Transverse colon (tissue), 4 donors: Measurements from ENCODE around the gene HEBP2. TPM values are rescaled to one million over a fixed set of nuclear protein-coding genes. Genes with fewer than 3 reads are reported as not detected.

ENCODE experiments used
- DNase-seq: peaks from one replicate; pipeline ENCODE4 v3.0.0-alpha.2; 2019
- H3K27ac ChIP-seq, 4 donors: fragments of 200-600 bp; sonication (generic); 2 replicates each; pipeline ENCODE4 v1.5.1; 2016 to 2018; ENCODE audit warnings: inconsistent platforms in 4 of 4
- H3K27me3 ChIP-seq: fragments of 200-600 bp; sonication (generic); 2 replicates; pipeline ENCODE4 v1.5.1; 2017; ENCODE audit warnings: inconsistent platforms
- H3K36me3 ChIP-seq, 4 donors: fragments of 200-600 bp; sonication (generic); 2 replicates each; pipeline ENCODE4 v1.5.1; 2017 to 2019; ENCODE audit warnings: inconsistent platforms in 4 of 4
- H3K4me1 ChIP-seq, 4 donors: fragments of 200-600 bp; sonication (generic); 2 replicates each; pipeline ENCODE4 v1.5.1; 2017 to 2020; ENCODE audit warnings: inconsistent platforms in 4 of 4
- H3K4me3 ChIP-seq, 4 donors: fragments of 200-600 bp; sonication (generic); 1 replicate in 1 of 4; 2 replicates in 3 of 4; pipeline versions ENCODE4 v1.5.1 to v1.6.1; 2017 to 2019; ENCODE audit warnings: inconsistent platforms in 4 of 4
- H3K9me3 ChIP-seq, 2 donors: fragments of 200-600 bp; sonication (generic); 2 replicates each; pipeline ENCODE4 v1.5.1; 2017 to 2019; ENCODE audit warnings: inconsistent platforms in 2 of 2
- CTCF ChIP-seq, 5 experiments: fragments of 200-600 bp in 3 of 5; fragments of 450-650 bp in 2 of 5; sonication (generic) in 3 of 5; IDR thresholded peaks; 1 replicate in 2 of 5; 2 replicates in 3 of 5; pipeline ENCODE4 v1.5.1; 2016 to 2017; ENCODE audit warnings: antibody characterized with exemption in 5 of 5, inconsistent platforms in 3 of 5, mild to moderate bottlenecking in 2 of 5, moderate library complexity in 1 of 5
- EP300 ChIP-seq: sonication (generic); formaldehyde crosslinking; IDR thresholded peaks from one replicate; pipeline ENCODE4 v1.6.1; 2017; ENCODE audit warnings: antibody characterized with exemption, low read depth
- POLR2A ChIP-seq: fragments of 450-650 bp; IDR thresholded peaks from one replicate; pipeline ENCODE4 v1.6.1; 2016; ENCODE audit warnings: antibody characterized with exemption, mild to moderate bottlenecking, moderate library complexity
- POLR2AphosphoS5 ChIP-seq, 3 donors: sonication (generic); formaldehyde crosslinking; IDR thresholded peaks; one replicate each; pipeline ENCODE4 v1.6.1; 2016; ENCODE audit warnings: antibody characterized with exemption in 3 of 3
- WGBS, 2 donors: methylation state at CpG; one replicate each; pipeline ENCODE4 v1.1.5; 2018; ENCODE audit warnings: low coverage in 1 of 2; 5-methylcytosine and 5-hydroxymethylcytosine counted together
- in situ Hi-C, 4 donors: fragments of 200-750 bp; cut with MboI; loops; one replicate each; pipeline versions ENCODE4 v1.15.0 to v1.15.1; 2017; ENCODE audit warnings: low sequenced_read_pairs in 3 of 4, low pct_ligation_motif_present in 1 of 4, low pct_unique_long_range_greater_than_20kb in 1 of 4
- intact Hi-C: fragments of 100-400 bp; cut with DNase I; formaldehyde crosslinking; loops from one replicate; pipeline ENCODE4 v1.15.1; 2023; ENCODE audit warnings: low total_unique reads
- total RNA-seq, 4 donors: library from RNA; depleted of rRNA; stranded (reverse); fragments of >200 nt; gene quantifications; one replicate each; pipeline ENCODE4 v1.1.0, GENCODE V29; 2016

The HEBP2 gene
- total RNA-seq, 4 donors from 2014 or later, result 33.3 to 77.8 (median 73.4) TPM

- 91% methylated on average over 4 of the region's 4 CpGs; no CpG with 5 or more reads in 1 of the 2 donors for WGBS, 2 donors
- Histone ChIP-seq H3K9me3 (no peaks in the 10 kb centered on the region), H3K27me3 (no peaks in the 10 kb centered on the region), H3K36me3 (peaks cover 0 to 25% (median 11%) of the 10 kb centered on the region in 4 donors), H3K4me1 (peaks cover 0 to 2% (median 0%) of the 10 kb centered on the region in 4 donors), H3K27ac (no peak overlapping the region), H3K4me3 (no peak overlapping the region)
- intact Hi-C loops (no loop called here), in situ Hi-C loops (loop anchor here in 3 of 4 donors (25.0 kb wide), 2 partner anchors 304 to 346 kb away; partner anchors contain the start of genes CCDC28A (in 2 of the 3) and PERP (in 2 of the 3))
- TF ChIP-seq POLR2A (no peak), CTCF (IDR thresholded peaks at IDR 0.05) (no peak), POLR2AphosphoS5 (IDR thresholded peaks at IDR 0.05) (no peak), EP300 (no peak)
- DNase-seq, result no peak
These were observed 12.2 kb downstream of the HEBP2 start for GRCh38 chr6:138416206-138416605.

- H3K27me3 ChIP-seq, result no peaks in the 10 kb centered on the region
- intact Hi-C loops, result no loop called here
- no peaks in the 10 kb centered on the region for H3K4me1 ChIP-seq
- 83 to 100% methylated on average over 1 to 3 of the region's 3 CpGs for WGBS, 2 donors
- no peaks in the 10 kb centered on the region for H3K9me3 ChIP-seq
- DNase-seq, result no peak
- no peak overlapping the region for H3K27ac ChIP-seq
- H3K36me3 ChIP-seq, result peaks cover 0 to 11% (median 5%) of the 10 kb centered on the region in 4 donors
- in situ Hi-C loops, result loop anchor here in 3 of 4 donors (25.0 kb wide), 2 partner anchors 305 to 345 kb away; partner anchors contain the start of genes CCDC28A (in 2 of the 3) and PERP (in 2 of the 3)
- no peak for TF ChIP-seq CTCF (IDR thresholded peaks at IDR 0.05)
- no peak for TF ChIP-seq EP300
- no peak for TF ChIP-seq POLR2AphosphoS5 (IDR thresholded peaks at IDR 0.05)
- no peak for TF ChIP-seq POLR2A
- H3K4me3 ChIP-seq, result no peak overlapping the region
These were observed 13.6 kb downstream of the HEBP2 start for GRCh38 chr6:138417493-138418117.

GRCh38 chr6:138418118-138418742 is 14.2 kb downstream of the HEBP2 start:
- 100% methylated on average over 3 of the region's 3 CpGs; no CpG with 5 or more reads in 1 of the 2 donors for WGBS, 2 donors
- H3K4me1 ChIP-seq, result peaks cover 0 to 5% (median 0%) of the 10 kb centered on the region in 4 donors
- no peak overlapping the region for H3K4me3 ChIP-seq
- peaks cover 0 to 8% (median 2%) of the 10 kb centered on the region in 4 donors for H3K36me3 ChIP-seq
- H3K9me3 ChIP-seq, result no peaks in the 10 kb centered on the region
- intact Hi-C loops, result no loop called here
- TF ChIP-seq POLR2A, result no peak
- TF ChIP-seq POLR2AphosphoS5 (IDR thresholded peaks at IDR 0.05), result no peak
- no peak for TF ChIP-seq CTCF (IDR thresholded peaks at IDR 0.05)
- no peak for TF ChIP-seq EP300
- H3K27me3 ChIP-seq, result no peaks in the 10 kb centered on the region
- H3K27ac ChIP-seq, result no peak overlapping the region
- no peak for DNase-seq
- in situ Hi-C loops, result loop anchor here in 3 of 4 donors (25.0 kb wide), 2 partner anchors 306 to 344 kb away; partner anchors contain the start of genes CCDC28A (in 2 of the 3) and PERP (in 2 of the 3)

- Histone ChIP-seq H3K36me3 (peaks cover 0 to 7% (median 0%) of the 10 kb centered on the region in 4 donors), H3K4me3 (no peak overlapping the region), H3K27me3 (no peaks in the 10 kb centered on the region), H3K4me1 (peaks cover 0 to 7% (median 0%) of the 10 kb centered on the region in 4 donors), H3K27ac (no peak overlapping the region), H3K9me3 (no peaks in the 10 kb centered on the region)
- no peak for DNase-seq
- TF ChIP-seq CTCF (IDR thresholded peaks at IDR 0.05) (no peak), POLR2AphosphoS5 (IDR thresholded peaks at IDR 0.05) (no peak), POLR2A (no peak), EP300 (no peak)
- intact Hi-C loops, result no loop called here
- 96% methylated on average over 3 of the region's 3 CpGs; no CpG with 5 or more reads in 1 of the 2 donors for WGBS, 2 donors
- in situ Hi-C loops, result loop anchor here in 3 of 4 donors (25.0 kb wide), 2 partner anchors 307 to 343 kb away; partner anchors contain the start of genes CCDC28A (in 2 of the 3) and PERP (in 2 of the 3)
These were observed 15.7 kb downstream of the HEBP2 start for GRCh38 chr6:138419766-138420165.
